NB4 (cell line): ENCODE data around the gene SH3YL1.

ENCODE experiments used
- MYC ChIP-seq: IDR thresholded peaks from 2 replicates; pipeline ENCODE4 v1.6.1; 2011; ENCODE audit warnings: low read depth, low read length
- POLR2A ChIP-seq: IDR thresholded peaks from 2 replicates; pipeline ENCODE4 v1.6.1; 2011; ENCODE audit warnings: mild to moderate bottlenecking; ENCODE audit not compliant: insufficient read length; ENCODE audit errors: extremely low read depth
- TF ChIP-seq, protein P1 (sequence below): IDR thresholded peaks from one replicate; pipeline ENCODE4 v1.5.1; 2012; ENCODE audit warnings: low read depth, low read length
- TF ChIP-seq, protein P2 (sequence below): IDR thresholded peaks from 2 replicates; pipeline ENCODE4 v1.6.1; 2011; ENCODE audit warnings: low read depth, low read length

DNA sequence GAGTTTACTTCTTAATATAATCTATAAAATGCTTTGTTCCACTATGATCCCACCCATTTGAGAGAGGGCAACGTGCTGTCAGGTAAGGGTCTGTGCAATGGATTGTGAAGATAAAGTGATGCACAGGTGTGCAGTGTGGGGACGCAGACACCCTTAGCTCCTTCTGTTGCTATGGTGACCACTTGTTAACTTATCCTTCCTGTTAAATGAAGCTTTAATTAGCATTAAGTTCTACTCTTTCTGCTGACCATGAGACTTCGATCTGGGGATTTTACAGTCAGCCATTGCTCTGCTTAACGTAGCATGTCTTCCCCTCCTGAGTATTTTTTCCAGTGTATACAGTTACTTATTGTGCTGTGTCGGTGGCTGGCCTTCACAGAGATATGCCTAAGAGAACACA is 47.2 kb upstream of the SH3YL1 start:
- TF ChIP-seq, protein P1, sequence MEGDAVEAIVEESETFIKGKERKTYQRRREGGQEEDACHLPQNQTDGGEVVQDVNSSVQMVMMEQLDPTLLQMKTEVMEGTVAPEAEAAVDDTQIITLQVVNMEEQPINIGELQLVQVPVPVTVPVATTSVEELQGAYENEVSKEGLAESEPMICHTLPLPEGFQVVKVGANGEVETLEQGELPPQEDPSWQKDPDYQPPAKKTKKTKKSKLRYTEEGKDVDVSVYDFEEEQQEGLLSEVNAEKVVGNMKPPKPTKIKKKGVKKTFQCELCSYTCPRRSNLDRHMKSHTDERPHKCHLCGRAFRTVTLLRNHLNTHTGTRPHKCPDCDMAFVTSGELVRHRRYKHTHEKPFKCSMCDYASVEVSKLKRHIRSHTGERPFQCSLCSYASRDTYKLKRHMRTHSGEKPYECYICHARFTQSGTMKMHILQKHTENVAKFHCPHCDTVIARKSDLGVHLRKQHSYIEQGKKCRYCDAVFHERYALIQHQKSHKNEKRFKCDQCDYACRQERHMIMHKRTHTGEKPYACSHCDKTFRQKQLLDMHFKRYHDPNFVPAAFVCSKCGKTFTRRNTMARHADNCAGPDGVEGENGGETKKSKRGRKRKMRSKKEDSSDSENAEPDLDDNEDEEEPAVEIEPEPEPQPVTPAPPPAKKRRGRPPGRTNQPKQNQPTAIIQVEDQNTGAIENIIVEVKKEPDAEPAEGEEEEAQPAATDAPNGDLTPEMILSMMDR: no peak
- TF ChIP-seq POLR2A (no peak), MYC (no peak)
- TF ChIP-seq, protein P2, sequence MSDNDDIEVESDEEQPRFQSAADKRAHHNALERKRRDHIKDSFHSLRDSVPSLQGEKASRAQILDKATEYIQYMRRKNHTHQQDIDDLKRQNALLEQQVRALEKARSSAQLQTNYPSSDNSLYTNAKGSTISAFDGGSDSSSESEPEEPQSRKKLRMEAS: no peak
